ENCODE results near the gene PAX3. TPM values are rescaled to one million over a fixed set of nuclear protein-coding genes. Genes with fewer than 3 reads are reported as not detected.

The PAX3 gene
- not detected in 2 replicates for total RNA-seq

DNA sequence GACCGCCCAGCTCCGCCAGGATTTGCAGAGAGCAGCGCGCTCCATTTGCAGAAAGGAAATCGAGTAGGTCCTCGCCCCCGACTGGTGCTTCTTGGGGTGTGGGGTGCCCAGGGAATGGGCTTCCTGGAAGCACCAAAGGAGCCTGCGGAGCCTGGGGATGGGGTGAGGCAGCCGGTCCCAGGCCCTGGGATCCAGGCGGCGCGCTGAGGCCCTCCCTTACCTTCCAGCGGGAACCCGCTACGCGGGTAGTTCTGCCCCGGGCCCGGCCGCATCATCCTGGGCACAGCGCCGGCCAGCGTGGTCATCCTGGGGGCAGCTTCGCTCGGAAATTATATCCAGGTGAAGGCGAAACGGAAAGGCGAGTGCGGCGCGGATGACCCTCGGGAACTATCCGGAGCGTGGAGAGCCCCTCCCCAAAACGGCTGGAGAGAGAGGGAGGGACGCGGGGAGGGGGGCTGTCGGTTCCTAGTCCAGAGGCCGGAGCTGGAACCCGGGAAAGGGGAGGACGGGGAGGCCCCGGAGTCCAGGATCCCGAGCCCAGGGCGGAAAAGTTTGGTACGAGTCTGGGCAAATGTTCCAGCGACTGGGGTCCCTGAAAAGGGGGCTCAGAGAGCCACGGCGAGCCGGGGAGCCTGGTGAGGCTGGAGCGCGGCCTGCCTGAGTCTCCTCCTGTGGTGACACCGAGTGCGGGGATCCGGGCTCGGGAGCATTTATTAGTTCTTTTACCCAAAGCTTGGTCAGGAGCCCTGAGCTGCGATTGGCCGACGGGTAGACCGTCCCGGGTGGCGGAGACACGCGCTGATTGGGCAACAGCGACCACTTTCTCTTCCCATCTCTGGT lies at the start of gene PAX3:
Gene PAX3 (minus strand): TSS at position 688 of the 840 bp plus-strand sequence. CDS start 383 bp downstream, at position 305.

Other genes with a start within 250 kb of the PAX3 start
- gene SGPP2, start 125.5 kb upstream of the PAX3 start, total RNA-seq = 25.2 and 31.6 TPM in 2 replicates

Data from tracheal epithelial cell (primary cell).